Hepatocyte (in vitro differentiated cells): Measurements from ENCODE around the gene TSPAN3. TPM values are rescaled to one million over a fixed set of nuclear protein-coding genes. Genes with fewer than 3 reads are reported as not detected.

Experiments
- DNase-seq: peaks from one replicate; pipeline ENCODE4 v3.0.0-alpha.2; 2016; ENCODE audit warnings: low spot score
- H2AFZ ChIP-seq: fragments of 200-600 bp; sonication (generic); 2 replicates; pipeline ENCODE4 v1.6.0; 2016; ENCODE audit warnings: antibody characterized with exemption, mild to moderate bottlenecking
- H3K27ac ChIP-seq: fragments of 200-600 bp; sonication (generic); 2 replicates; pipeline ENCODE4 v1.5.1; 2016; ENCODE audit warnings: mild to moderate bottlenecking
- H3K27me3 ChIP-seq: fragments of 200-600 bp; sonication (generic); 2 replicates; pipeline ENCODE4 v1.6.1; 2016
- H3K36me3 ChIP-seq: fragments of 200-600 bp; sonication (generic); replicated peaks from 2 replicates; pipeline ENCODE4 v1.5.1; 2016; ENCODE audit warnings: low read depth; ENCODE audit not compliant: insufficient read depth
- H3K4me1 ChIP-seq: fragments of 200-600 bp; sonication (generic); 2 replicates; pipeline ENCODE4 v1.5.1; 2016; ENCODE audit warnings: mild to moderate bottlenecking, moderate library complexity; ENCODE audit not compliant: insufficient read depth
- H3K4me2 ChIP-seq: fragments of 200-600 bp; sonication (generic); 2 replicates; pipeline ENCODE4 v1.6.0; 2016
- H3K4me3 ChIP-seq: fragments of 200-600 bp; sonication (generic); 2 replicates; pipeline ENCODE4 v1.5.1; 2016; ENCODE audit warnings: mild to moderate bottlenecking
- H3K79me2 ChIP-seq: fragments of 200-600 bp; sonication (generic); 2 replicates; pipeline ENCODE4 v1.6.0; 2017; ENCODE audit warnings: mild to moderate bottlenecking
- H3K9me2 ChIP-seq: fragments of 200-600 bp; sonication (generic); replicated peaks from 2 replicates; pipeline ENCODE4 v1.6.0; 2017; ENCODE audit warnings: mild to moderate bottlenecking; ENCODE audit not compliant: insufficient read depth
- H3K9me3 ChIP-seq: fragments of 200-600 bp; sonication (generic); 2 replicates; pipeline ENCODE4 v1.5.1; 2016; ENCODE audit warnings: low read depth, mild to moderate bottlenecking
- H4K20me1 ChIP-seq: fragments of 200-600 bp; sonication (generic); 2 replicates; pipeline ENCODE4 v1.6.0; 2016; ENCODE audit warnings: mild to moderate bottlenecking; ENCODE audit not compliant: insufficient read depth, poor library complexity, severe bottlenecking
- EZH2 ChIP-seq: fragments of 200-600 bp; sonication (generic); IDR thresholded peaks from 2 replicates; pipeline ENCODE4 v1.6.1; 2016; ENCODE audit warnings: antibody characterized with exemption, mild to moderate bottlenecking, borderline replicate concordance
- EZH2phosphoT487 ChIP-seq: fragments of 200-600 bp; sonication (generic); IDR thresholded peaks from one replicate; pipeline ENCODE4 v1.6.1; 2018; ENCODE audit warnings: antibody characterized with exemption, mild to moderate bottlenecking, low read depth, moderate library complexity; ENCODE audit not compliant: unreplicated experiment, severe bottlenecking
- WGBS: methylation state at CpG from one replicate; pipeline ENCODE4 v1.1.6; 2016; ENCODE audit warnings: low lambda C conversion rate; ENCODE audit errors: missing lambda C conversion rate; 5-methylcytosine and 5-hydroxymethylcytosine counted together
- polyA plus RNA-seq: library from polyadenylated mRNA; unstranded; fragments of >200 nt; fragmentation: Nextera tagmentation; extraction: Ambion mirVana; gene quantifications from 2 replicates; pipeline ENCODE4 v1.2.1, GENCODE V29; 2016
- total RNA-seq: library from RNA; depleted of rRNA; stranded (reverse); fragments of >200 nt; gene quantifications from 2 replicates; pipeline ENCODE4 v1.2.3, GENCODE V29; 2014
- TF ChIP-seq, protein P1 (sequence below): fragments of 200-600 bp; sonication (generic); IDR thresholded peaks from 2 replicates; pipeline ENCODE4 v1.5.1; 2016; ENCODE audit warnings: antibody characterized with exemption, mild to moderate bottlenecking; ENCODE audit not compliant: poor library complexity

The TSPAN3 gene
- total and polyA plus RNA-seq, 2 experiments from 2014 or later = 514 to 540 TPM

DNA sequence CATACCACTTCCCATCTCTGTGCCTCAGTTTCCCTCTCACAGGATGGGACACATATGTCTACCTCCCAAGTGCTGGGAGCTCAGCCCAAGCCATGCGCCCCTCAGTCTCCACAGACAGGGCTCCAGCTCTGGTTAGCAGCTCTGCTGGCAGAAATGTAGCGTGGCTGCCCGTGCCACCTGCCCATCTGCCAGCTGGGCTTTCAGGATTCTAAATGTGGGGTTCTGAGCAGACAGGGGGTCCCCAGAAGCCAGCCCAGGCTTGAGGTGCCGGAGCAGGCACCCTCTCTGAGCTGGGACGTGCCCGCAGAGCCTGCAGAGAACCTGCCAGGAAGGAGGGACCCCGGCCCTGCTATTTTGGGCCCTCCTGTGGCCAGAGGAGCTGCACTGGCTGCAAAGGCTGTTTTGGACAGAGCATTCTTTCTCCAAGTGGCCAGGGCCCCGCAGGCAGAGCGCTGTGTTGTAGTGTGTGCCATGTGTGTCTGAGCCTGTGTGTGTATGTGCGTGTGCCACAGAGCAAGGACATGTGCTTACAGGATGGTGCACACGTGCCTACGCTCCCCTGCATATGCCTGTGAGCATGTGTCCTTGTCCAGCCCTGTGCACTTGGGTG lies 44.3 kb downstream of the TSPAN3 start:
- WGBS = 94% methylated on average over 12 of the region's 12 CpGs
- Histone ChIP-seq H4K20me1 (no peaks in the 10 kb centered on the region), H3K79me2 (no peaks in the 10 kb centered on the region), H3K4me3 (no peak overlapping the region), H3K4me1 (no peaks in the 10 kb centered on the region), H3K27ac (no peak overlapping the region), H3K27me3 (no peaks in the 10 kb centered on the region), H3K9me3 (no peaks in the 10 kb centered on the region), H3K4me2 (no peak overlapping the region), H3K9me2 (no peaks in the 10 kb centered on the region), H3K36me3 (no peaks in the 10 kb centered on the region), H2AFZ (no peak overlapping the region)
- TF ChIP-seq, protein P1, sequence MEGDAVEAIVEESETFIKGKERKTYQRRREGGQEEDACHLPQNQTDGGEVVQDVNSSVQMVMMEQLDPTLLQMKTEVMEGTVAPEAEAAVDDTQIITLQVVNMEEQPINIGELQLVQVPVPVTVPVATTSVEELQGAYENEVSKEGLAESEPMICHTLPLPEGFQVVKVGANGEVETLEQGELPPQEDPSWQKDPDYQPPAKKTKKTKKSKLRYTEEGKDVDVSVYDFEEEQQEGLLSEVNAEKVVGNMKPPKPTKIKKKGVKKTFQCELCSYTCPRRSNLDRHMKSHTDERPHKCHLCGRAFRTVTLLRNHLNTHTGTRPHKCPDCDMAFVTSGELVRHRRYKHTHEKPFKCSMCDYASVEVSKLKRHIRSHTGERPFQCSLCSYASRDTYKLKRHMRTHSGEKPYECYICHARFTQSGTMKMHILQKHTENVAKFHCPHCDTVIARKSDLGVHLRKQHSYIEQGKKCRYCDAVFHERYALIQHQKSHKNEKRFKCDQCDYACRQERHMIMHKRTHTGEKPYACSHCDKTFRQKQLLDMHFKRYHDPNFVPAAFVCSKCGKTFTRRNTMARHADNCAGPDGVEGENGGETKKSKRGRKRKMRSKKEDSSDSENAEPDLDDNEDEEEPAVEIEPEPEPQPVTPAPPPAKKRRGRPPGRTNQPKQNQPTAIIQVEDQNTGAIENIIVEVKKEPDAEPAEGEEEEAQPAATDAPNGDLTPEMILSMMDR = no peak
- TF ChIP-seq EZH2phosphoT487 (no peak), EZH2 (no peak)
- DNase-seq = no peak

DNA sequence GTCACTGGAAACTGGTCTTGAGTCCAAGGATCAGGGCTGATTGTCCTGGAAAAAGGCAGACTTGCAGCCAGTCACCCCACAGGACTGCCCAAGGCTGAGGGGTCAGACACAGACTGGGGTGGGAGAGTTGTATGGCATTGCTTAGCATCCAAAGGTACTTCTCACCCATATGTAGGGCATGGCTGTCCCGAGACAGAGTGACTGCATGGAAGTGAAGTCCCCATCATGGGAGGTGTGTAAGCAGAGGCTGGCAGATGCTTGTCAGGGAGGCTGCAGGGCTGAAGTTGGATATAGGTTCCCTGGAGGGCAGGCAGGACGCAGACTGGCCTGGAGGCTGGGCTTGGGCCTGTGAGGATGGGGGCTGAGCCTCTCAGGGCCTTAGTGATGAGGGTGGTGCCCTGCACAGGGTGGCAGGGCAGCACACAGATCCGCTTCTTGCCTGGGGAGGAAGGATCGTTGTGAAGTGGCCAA lies 44.9 kb downstream of the TSPAN3 start:
- TF ChIP-seq, protein P1 = no peak
- TF ChIP-seq EZH2 (no peak), EZH2phosphoT487 (no peak)
- no peak overlapping the region for H2AFZ ChIP-seq
- H3K27ac ChIP-seq = no peak overlapping the region
- no peaks in the 10 kb centered on the region for H3K9me2 ChIP-seq
- no peaks in the 10 kb centered on the region for H3K27me3 ChIP-seq
- WGBS = 85% methylated on average over 4 of the region's 4 CpGs
- no peaks in the 10 kb centered on the region for H3K9me3 ChIP-seq
- no peak overlapping the region for H3K4me3 ChIP-seq
- H3K4me1 ChIP-seq = no peaks in the 10 kb centered on the region
- H3K36me3 ChIP-seq = no peaks in the 10 kb centered on the region
- no peaks in the 10 kb centered on the region for H3K79me2 ChIP-seq
- no peak overlapping the region for H3K4me2 ChIP-seq
- no peaks in the 10 kb centered on the region for H4K20me1 ChIP-seq
- DNase-seq = no peak

DNA sequence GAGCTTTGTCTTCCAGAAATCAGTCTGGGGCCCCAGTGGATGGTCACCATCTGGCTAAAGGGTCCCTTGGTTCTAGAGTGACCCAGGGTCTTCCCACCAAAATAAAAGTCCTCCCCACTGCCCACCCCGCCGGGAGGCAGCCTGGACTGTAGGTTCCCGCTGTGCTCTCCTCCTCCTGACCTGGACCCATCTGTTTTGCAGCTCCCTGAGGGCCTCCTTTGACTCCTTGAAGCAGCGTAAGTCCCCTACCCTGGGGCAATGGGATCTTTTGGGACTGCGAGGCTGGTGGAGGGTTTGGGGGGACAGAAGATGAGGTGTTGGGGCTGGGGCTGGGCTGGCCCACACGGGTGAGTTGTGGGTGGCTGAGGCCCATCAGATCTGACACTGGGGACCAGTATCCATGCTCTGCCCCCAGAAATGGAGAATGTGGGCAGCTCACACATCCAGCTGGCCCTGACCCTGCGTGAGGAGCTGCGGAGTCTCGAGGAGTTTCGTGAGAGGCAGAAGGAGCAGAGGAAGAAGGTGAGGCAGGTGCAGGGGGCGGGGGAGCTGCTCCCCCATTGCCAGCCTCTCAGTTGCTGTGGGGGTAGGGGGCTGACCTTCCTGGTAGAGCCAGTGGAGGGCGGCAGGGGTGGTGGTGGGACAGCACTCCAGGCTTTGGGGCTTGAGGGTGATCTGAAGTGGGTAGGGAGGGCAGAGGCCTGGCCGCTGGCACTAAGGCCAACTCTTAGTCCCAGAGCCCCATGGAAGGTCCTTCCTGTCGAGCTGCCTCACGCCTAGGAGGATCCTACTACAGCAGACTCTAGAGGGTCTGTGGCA lies 45.6 kb downstream of the TSPAN3 start:
- H3K9me3 ChIP-seq = no peaks in the 10 kb centered on the region
- H3K4me2 ChIP-seq = no peak overlapping the region
- no peaks in the 10 kb centered on the region for H3K27me3 ChIP-seq
- no peaks in the 10 kb centered on the region for H4K20me1 ChIP-seq
- H3K4me3 ChIP-seq = no peak overlapping the region
- H3K36me3 ChIP-seq = no peaks in the 10 kb centered on the region
- H3K9me2 ChIP-seq = no peaks in the 10 kb centered on the region
- H3K27ac ChIP-seq = no peak overlapping the region
- no peaks in the 10 kb centered on the region for H3K79me2 ChIP-seq
- no peaks in the 10 kb centered on the region for H3K4me1 ChIP-seq
- DNase-seq = no peak
- TF ChIP-seq EZH2phosphoT487 = no peak
- TF ChIP-seq, protein P1 = no peak
- no peak for TF ChIP-seq EZH2
- WGBS = 85% methylated on average over 15 of the region's 15 CpGs
- H2AFZ ChIP-seq = no peak overlapping the region
